Ascending aorta (tissue), 2 donors: ENCODE measurements around the gene ANXA11. TPM values are rescaled to one million over a fixed set of nuclear protein-coding genes. Genes with fewer than 3 reads are reported as not detected.

Experiments
- DNase-seq, 2 donors: peaks; one replicate each; pipeline ENCODE4 v3.0.0-alpha.2; 2019; ENCODE audit warnings: low spot score in 2 of 2
- H3K27ac ChIP-seq, 2 donors: fragments of 200-600 bp; sonication (generic); one replicate each; pipeline ENCODE4 v1.5.1; 2016 to 2017; ENCODE audit warnings: mild to moderate bottlenecking in 1 of 2
- H3K27me3 ChIP-seq: fragments of 200-600 bp; sonication (generic); one replicate; pipeline ENCODE4 v1.5.1; 2017
- H3K36me3 ChIP-seq, 2 donors: fragments of 200-600 bp; sonication (generic); one replicate each; pipeline ENCODE4 v1.5.1; 2016
- H3K4me1 ChIP-seq, 2 donors: fragments of 200-600 bp; sonication (generic); one replicate each; pipeline ENCODE4 v1.5.1; 2016 to 2017; ENCODE audit warnings: mild to moderate bottlenecking in 1 of 2
- H3K4me3 ChIP-seq, 2 donors: fragments of 200-600 bp; sonication (generic); one replicate each; pipeline ENCODE4 v1.5.1; 2016 to 2017; ENCODE audit warnings: mild to moderate bottlenecking in 1 of 2
- H3K9me3 ChIP-seq, 2 donors: fragments of 200-600 bp; sonication (generic); one replicate each; pipeline ENCODE4 v1.5.1; 2016
- CTCF ChIP-seq, 3 experiments: fragments of 200-600 bp in 2 of 3; fragments of 450-650 bp in 1 of 3; sonication (generic) in 2 of 3; IDR thresholded peaks; one replicate each; pipeline ENCODE4 v1.5.1; 2016 to 2019; ENCODE audit warnings: antibody characterized with exemption in 3 of 3, mild to moderate bottlenecking in 1 of 3, moderate library complexity in 1 of 3
- intact Hi-C: fragments of 100-400 bp; cut with DNase I; formaldehyde crosslinking; loops from one replicate; pipeline ENCODE4 v1.15.1; 2023
- total RNA-seq: library from RNA; depleted of rRNA; stranded (reverse); fragments of >200 nt; gene quantifications from one replicate; pipeline ENCODE4 v1.1.0, GENCODE V29; 2016

ANXA11 gene
- total RNA-seq, 1 donor from 2014 or later, result 237 TPM

GRCh38 chr10:80172896-80173295 is 32.4 kb downstream of the ANXA11 start:
- no peaks in the 10 kb centered on the region for H3K27me3 ChIP-seq
- TF ChIP-seq CTCF (IDR thresholded peaks at IDR 0.05), result no peak
- intact Hi-C loops, result no loop called here
- DNase-seq, result no peak
- H3K36me3 ChIP-seq, result peaks cover 11 to 18% of the 10 kb centered on the region in 2 donors
- no peak overlapping the region for H3K4me3 ChIP-seq
- H3K9me3 ChIP-seq, result no peaks in the 10 kb centered on the region
- peak overlapping the region; percentile 11 to 20 for H3K27ac ChIP-seq
- peaks cover 7 to 27% of the 10 kb centered on the region in 2 donors for H3K4me1 ChIP-seq

- Histone ChIP-seq H3K4me1 (peaks cover 15 to 32% of the 10 kb centered on the region in 2 donors), H3K9me3 (no peaks in the 10 kb centered on the region), H3K4me3 (no peak overlapping the region), H3K36me3 (peaks cover 11 to 18% of the 10 kb centered on the region in 2 donors), H3K27me3 (no peaks in the 10 kb centered on the region), H3K27ac (peak overlapping the region in 1 of 2 donors; percentile 51)
- no peak for DNase-seq
- no peak for TF ChIP-seq CTCF (IDR thresholded peaks at IDR 0.05)
- intact Hi-C loops, result no loop called here
Measured at GRCh38 chr10:80171248-80171660, 34.1 kb downstream of the ANXA11 start.

- peaks cover 14 to 19% of the 10 kb centered on the region in 2 donors for H3K36me3 ChIP-seq
- no peak for DNase-seq
- H3K27ac ChIP-seq, result peak overlapping the region in 1 of 2 donors; percentile 51
- H3K4me3 ChIP-seq, result no peak overlapping the region
- no peak for TF ChIP-seq CTCF (IDR thresholded peaks at IDR 0.05)
- H3K27me3 ChIP-seq, result no peaks in the 10 kb centered on the region
- H3K9me3 ChIP-seq, result no peaks in the 10 kb centered on the region
- H3K4me1 ChIP-seq, result peaks cover 15 to 36% of the 10 kb centered on the region in 2 donors
- intact Hi-C loops, result no loop called here
Measured at GRCh38 chr10:80170641-80171040, 34.7 kb downstream of the ANXA11 start.

- intact Hi-C loops, result no loop called here
- Histone ChIP-seq H3K27ac (peak overlapping the region; percentile 84 to 86), H3K36me3 (peaks cover 18 to 23% of the 10 kb centered on the region in 2 donors), H3K9me3 (no peaks in the 10 kb centered on the region), H3K4me1 (peaks cover 21 to 42% of the 10 kb centered on the region in 2 donors), H3K4me3 (no peak overlapping the region), H3K27me3 (no peaks in the 10 kb centered on the region)
- TF ChIP-seq CTCF (IDR thresholded peaks at IDR 0.05), result no peak
- DNase-seq, result no peak
Measured at GRCh38 chr10:80170026-80170425, 35.3 kb downstream of the ANXA11 start.

GRCh38 chr10:80168679-80169380 is 36.5 kb downstream of the ANXA11 start:
- H3K4me1 ChIP-seq, result peaks cover 27 to 53% of the 10 kb centered on the region in 2 donors

More at GRCh38 chr10:80168679-80169380, 36.5 kb downstream of the ANXA11 start:
- peak overlapping the region; percentile 84 to 86 for H3K27ac ChIP-seq
- H3K4me3 ChIP-seq, result peak overlapping the region in 1 of 2 donors; percentile 3
- H3K9me3 ChIP-seq, result no peaks in the 10 kb centered on the region
- no peaks in the 10 kb centered on the region for H3K27me3 ChIP-seq
- DNase-seq, result no peak
- intact Hi-C loops, result loop anchor here (2.0 kb wide), 1 partner anchor 30 kb away; no protein-coding TSS in a partner anchor
- H3K36me3 ChIP-seq, result peaks cover 23% of the 10 kb centered on the region in 2 donors
- TF ChIP-seq CTCF (IDR thresholded peaks at IDR 0.05), result peak in 1 of 3 experiments; percentile 17
